ENCODE data around the gene CDC42EP4. TPM values are rescaled to one million over a fixed set of nuclear protein-coding genes. Genes with fewer than 3 reads are reported as not detected.

The CDC42EP4 gene
- 10 to 100 TPM; 15.7 to 20.0 TPM for polyA plus RNA-seq

- 2% methylated on average over 59 to 71 of the region's 71 CpGs for WGBS, 2 donors
- H3K36me3 ChIP-seq (ENCODE audit: control insufficient read depth in 2 of 2, insufficient read depth in 2 of 2, low read length in 1 of 2): peaks cover 0 to 2% of the 10 kb centered on the region in 2 donors
- no peaks in the 10 kb centered on the region for H3K9me3 ChIP-seq (ENCODE audit: control insufficient read depth in 2 of 2, insufficient read depth in 1 of 2, low read depth in 1 of 2, low read length in 1 of 2)
- no peaks in the 10 kb centered on the region for H3K27me3 ChIP-seq (ENCODE audit: control insufficient read depth in 1 of 2, insufficient read depth in 2 of 2, low read length in 2 of 2)
- H3K4me1 ChIP-seq (ENCODE audit: control insufficient read depth in 2 of 2, insufficient read depth in 2 of 2, low read length in 1 of 2): peaks cover 2 to 18% of the 10 kb centered on the region in 2 donors
- peak within 1 kb of the TSS; percentile 81 to 99 for H3K4me3 ChIP-seq (ENCODE audit: low read depth in 1 of 2, low read length in 2 of 2)
- peak within 1 kb of the TSS; percentile 99 for H3K27ac ChIP-seq (ENCODE audit: low read depth in 2 of 2, low read length in 1 of 2)
These were observed at the start of gene CDC42EP4 for GRCh38 chr17:73311781-73312641. Gene CDC42EP4, minus strand, starts transcription at chr17:73312001. Its CDS starts 25,501 bp downstream, at chr17:73286500.

- no peak overlapping the region for H3K27ac ChIP-seq (ENCODE audit: low read depth in 2 of 2, low read length in 1 of 2)
- H3K27me3 ChIP-seq (ENCODE audit: control insufficient read depth in 1 of 2, insufficient read depth in 2 of 2, low read length in 2 of 2): no peaks in the 10 kb centered on the region
- peaks cover 3 to 8% of the 10 kb centered on the region in 2 donors for H3K4me1 ChIP-seq (ENCODE audit: control insufficient read depth in 2 of 2, insufficient read depth in 2 of 2, low read length in 1 of 2)
- H3K4me3 ChIP-seq (ENCODE audit: low read depth in 1 of 2, low read length in 2 of 2): no peak overlapping the region
- H3K36me3 ChIP-seq (ENCODE audit: control insufficient read depth in 2 of 2, insufficient read depth in 2 of 2, low read length in 1 of 2): no peaks in the 10 kb centered on the region
- no peaks in the 10 kb centered on the region for H3K9me3 ChIP-seq (ENCODE audit: control insufficient read depth in 2 of 2, insufficient read depth in 1 of 2, low read depth in 1 of 2, low read length in 1 of 2)
- 76 to 77% methylated on average over 29 of the region's 29 CpGs for WGBS, 2 donors
These were observed 49.4 kb upstream of the CDC42EP4 start for GRCh38 chr17:73360961-73361761.

GRCh38 chr17:73359987-73360410 is 48.2 kb upstream of the CDC42EP4 start:
- Histone ChIP-seq H3K27me3 (ENCODE audit: control insufficient read depth in 1 of 2, insufficient read depth in 2 of 2, low read length in 2 of 2) (no peaks in the 10 kb centered on the region), H3K36me3 (ENCODE audit: control insufficient read depth in 2 of 2, insufficient read depth in 2 of 2, low read length in 1 of 2) (no peaks in the 10 kb centered on the region), H3K4me1 (ENCODE audit: control insufficient read depth in 2 of 2, insufficient read depth in 2 of 2, low read length in 1 of 2) (peaks cover 5 to 11% of the 10 kb centered on the region in 2 donors), H3K27ac (ENCODE audit: low read depth in 2 of 2, low read length in 1 of 2) (no peak overlapping the region), H3K4me3 (ENCODE audit: low read depth in 1 of 2, low read length in 2 of 2) (no peak overlapping the region), H3K9me3 (ENCODE audit: control insufficient read depth in 2 of 2, insufficient read depth in 1 of 2, low read depth in 1 of 2, low read length in 1 of 2) (no peaks in the 10 kb centered on the region)
- WGBS, 2 donors: 46 to 54% methylated on average over 7 of the region's 7 CpGs

- Histone ChIP-seq H3K9me3 (ENCODE audit: control insufficient read depth in 2 of 2, insufficient read depth in 1 of 2, low read depth in 1 of 2, low read length in 1 of 2) (no peaks in the 10 kb centered on the region), H3K36me3 (ENCODE audit: control insufficient read depth in 2 of 2, insufficient read depth in 2 of 2, low read length in 1 of 2) (no peaks in the 10 kb centered on the region), H3K27ac (ENCODE audit: low read depth in 2 of 2, low read length in 1 of 2) (no peak overlapping the region), H3K4me1 (ENCODE audit: control insufficient read depth in 2 of 2, insufficient read depth in 2 of 2, low read length in 1 of 2) (peaks cover 5 to 11% of the 10 kb centered on the region in 2 donors), H3K27me3 (ENCODE audit: control insufficient read depth in 1 of 2, insufficient read depth in 2 of 2, low read length in 2 of 2) (no peaks in the 10 kb centered on the region), H3K4me3 (ENCODE audit: low read depth in 1 of 2, low read length in 2 of 2) (no peak overlapping the region)
- 82 to 83% methylated on average over 10 of the region's 10 CpGs for WGBS, 2 donors
These were observed 47.6 kb upstream of the CDC42EP4 start for GRCh38 chr17:73359352-73359751.

- H3K27me3 ChIP-seq (ENCODE audit: control insufficient read depth in 1 of 2, insufficient read depth in 2 of 2, low read length in 2 of 2): no peaks in the 10 kb centered on the region
- no peak overlapping the region for H3K27ac ChIP-seq (ENCODE audit: low read depth in 2 of 2, low read length in 1 of 2)
- no peak overlapping the region for H3K4me3 ChIP-seq (ENCODE audit: low read depth in 1 of 2, low read length in 2 of 2)
- peaks cover 5 to 11% of the 10 kb centered on the region in 2 donors for H3K4me1 ChIP-seq (ENCODE audit: control insufficient read depth in 2 of 2, insufficient read depth in 2 of 2, low read length in 1 of 2)
- 79 to 91% methylated on average over 9 of the region's 9 CpGs for WGBS, 2 donors
- no peaks in the 10 kb centered on the region for H3K9me3 ChIP-seq (ENCODE audit: control insufficient read depth in 2 of 2, insufficient read depth in 1 of 2, low read depth in 1 of 2, low read length in 1 of 2)
- H3K36me3 ChIP-seq (ENCODE audit: control insufficient read depth in 2 of 2, insufficient read depth in 2 of 2, low read length in 1 of 2): no peaks in the 10 kb centered on the region
These were observed 46.9 kb upstream of the CDC42EP4 start for GRCh38 chr17:73358668-73359067.

- 88 to 90% methylated on average over 19 of the region's 19 CpGs for whole genome bisulfite sequencing, 2 donors
- Histone ChIP-seq H3K4me1 (ENCODE audit: control insufficient read depth in 2 of 2, insufficient read depth in 2 of 2, low read length in 1 of 2) (peaks cover 5 to 11% of the 10 kb centered on the region in 2 donors), H3K9me3 (ENCODE audit: control insufficient read depth in 2 of 2, insufficient read depth in 1 of 2, low read depth in 1 of 2, low read length in 1 of 2) (no peaks in the 10 kb centered on the region), H3K36me3 (ENCODE audit: control insufficient read depth in 2 of 2, insufficient read depth in 2 of 2, low read length in 1 of 2) (no peaks in the 10 kb centered on the region), H3K4me3 (ENCODE audit: low read depth in 1 of 2, low read length in 2 of 2) (no peak overlapping the region), H3K27me3 (ENCODE audit: control insufficient read depth in 1 of 2, insufficient read depth in 2 of 2, low read length in 2 of 2) (no peaks in the 10 kb centered on the region), H3K27ac (ENCODE audit: low read depth in 2 of 2, low read length in 1 of 2) (no peak overlapping the region)
These were observed 46.2 kb upstream of the CDC42EP4 start for GRCh38 chr17:73357981-73358380.

GRCh38 chr17:73357318-73357717 is 45.5 kb upstream of the CDC42EP4 start:
- WGBS, 2 donors: 72 to 76% methylated on average over 9 of the region's 9 CpGs
- no peak overlapping the region for H3K4me3 ChIP-seq (ENCODE audit: low read depth in 1 of 2, low read length in 2 of 2)
- peaks cover 5 to 11% of the 10 kb centered on the region in 2 donors for H3K4me1 ChIP-seq (ENCODE audit: control insufficient read depth in 2 of 2, insufficient read depth in 2 of 2, low read length in 1 of 2)
- no peaks in the 10 kb centered on the region for H3K9me3 ChIP-seq (ENCODE audit: control insufficient read depth in 2 of 2, insufficient read depth in 1 of 2, low read depth in 1 of 2, low read length in 1 of 2)
- no peak overlapping the region for H3K27ac ChIP-seq (ENCODE audit: low read depth in 2 of 2, low read length in 1 of 2)
- H3K27me3 ChIP-seq (ENCODE audit: control insufficient read depth in 1 of 2, insufficient read depth in 2 of 2, low read length in 2 of 2): no peaks in the 10 kb centered on the region
- no peaks in the 10 kb centered on the region for H3K36me3 ChIP-seq (ENCODE audit: control insufficient read depth in 2 of 2, insufficient read depth in 2 of 2, low read length in 1 of 2)

GRCh38 chr17:73356561-73357170 is 44.9 kb upstream of the CDC42EP4 start:
- H3K4me3 ChIP-seq (ENCODE audit: low read depth in 1 of 2, low read length in 2 of 2): no peak overlapping the region
- no peaks in the 10 kb centered on the region for H3K9me3 ChIP-seq (ENCODE audit: control insufficient read depth in 2 of 2, insufficient read depth in 1 of 2, low read depth in 1 of 2, low read length in 1 of 2)
- H3K4me1 ChIP-seq (ENCODE audit: control insufficient read depth in 2 of 2, insufficient read depth in 2 of 2, low read length in 1 of 2): peaks cover 5 to 11% of the 10 kb centered on the region in 2 donors
- 73 to 76% methylated on average over 8 of the region's 8 CpGs for WGBS, 2 donors
- H3K27me3 ChIP-seq (ENCODE audit: control insufficient read depth in 1 of 2, insufficient read depth in 2 of 2, low read length in 2 of 2): no peaks in the 10 kb centered on the region
- H3K27ac ChIP-seq (ENCODE audit: low read depth in 2 of 2, low read length in 1 of 2): no peak overlapping the region
- H3K36me3 ChIP-seq (ENCODE audit: control insufficient read depth in 2 of 2, insufficient read depth in 2 of 2, low read length in 1 of 2): no peaks in the 10 kb centered on the region

Data from esophagus (tissue), 2 donors.